Gastroesophageal sphincter (tissue), 3 donors: ENCODE measurements around the gene FAM83F.

Source experiments
- POLR2A ChIP-seq, 2 donors: fragments of 450-650 bp; IDR thresholded peaks; one replicate each; pipeline ENCODE4 v1.6.1; 2017; ENCODE audit warnings: antibody characterized with exemption in 2 of 2, mild to moderate bottlenecking in 2 of 2, moderate library complexity in 1 of 2
- POLR2AphosphoS5 ChIP-seq: sonication (generic); formaldehyde crosslinking; IDR thresholded peaks from one replicate; pipeline ENCODE4 v1.6.1; 2017; ENCODE audit warnings: antibody characterized with exemption
- TF ChIP-seq, protein P1 (sequence below), 4 experiments: fragments of 200-600 bp in 2 of 4; fragments of 450-650 bp in 2 of 4; sonication (generic) in 1 of 4; IDR thresholded peaks; one replicate each; pipeline ENCODE4 v1.5.1; 2017 to 2019; ENCODE audit warnings: antibody characterized with exemption in 4 of 4, mild to moderate bottlenecking in 2 of 4, moderate library complexity in 2 of 4

DNA sequence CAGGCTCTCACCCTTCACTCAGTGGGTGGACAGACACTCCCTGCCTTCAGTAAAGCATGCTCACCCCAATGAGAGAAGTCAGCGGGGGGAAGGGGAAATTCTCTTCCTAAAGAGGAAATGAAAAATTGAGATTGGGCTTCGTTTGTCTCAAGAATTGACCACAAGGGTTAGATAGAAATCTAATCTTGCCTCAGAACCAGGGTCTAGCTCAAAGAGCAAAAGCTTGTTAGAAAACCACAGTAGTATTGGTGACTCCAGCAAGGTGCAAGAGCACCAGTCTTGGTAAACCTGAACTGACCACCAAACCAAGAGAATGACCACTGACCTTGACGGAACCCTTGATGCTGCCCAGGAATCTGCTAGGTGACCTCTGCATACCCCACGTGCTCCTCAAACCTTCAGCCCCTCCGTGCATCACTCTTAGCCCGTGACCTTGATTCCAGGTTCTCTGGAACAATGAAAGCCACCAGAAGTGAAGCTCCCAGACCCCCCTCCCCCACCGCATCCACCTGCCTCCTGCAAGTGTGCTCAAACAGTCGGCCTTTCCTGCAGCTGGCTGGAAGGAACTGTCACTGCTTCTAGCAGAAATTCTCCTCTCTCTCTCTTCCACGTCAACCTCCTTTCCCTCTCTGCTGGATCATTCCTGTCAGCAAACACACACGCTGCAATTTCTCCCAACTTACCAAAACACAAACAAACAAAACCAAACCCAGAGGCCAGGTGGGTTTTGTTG, 37.7 kb upstream of the FAM83F start:
- TF ChIP-seq, protein P1, sequence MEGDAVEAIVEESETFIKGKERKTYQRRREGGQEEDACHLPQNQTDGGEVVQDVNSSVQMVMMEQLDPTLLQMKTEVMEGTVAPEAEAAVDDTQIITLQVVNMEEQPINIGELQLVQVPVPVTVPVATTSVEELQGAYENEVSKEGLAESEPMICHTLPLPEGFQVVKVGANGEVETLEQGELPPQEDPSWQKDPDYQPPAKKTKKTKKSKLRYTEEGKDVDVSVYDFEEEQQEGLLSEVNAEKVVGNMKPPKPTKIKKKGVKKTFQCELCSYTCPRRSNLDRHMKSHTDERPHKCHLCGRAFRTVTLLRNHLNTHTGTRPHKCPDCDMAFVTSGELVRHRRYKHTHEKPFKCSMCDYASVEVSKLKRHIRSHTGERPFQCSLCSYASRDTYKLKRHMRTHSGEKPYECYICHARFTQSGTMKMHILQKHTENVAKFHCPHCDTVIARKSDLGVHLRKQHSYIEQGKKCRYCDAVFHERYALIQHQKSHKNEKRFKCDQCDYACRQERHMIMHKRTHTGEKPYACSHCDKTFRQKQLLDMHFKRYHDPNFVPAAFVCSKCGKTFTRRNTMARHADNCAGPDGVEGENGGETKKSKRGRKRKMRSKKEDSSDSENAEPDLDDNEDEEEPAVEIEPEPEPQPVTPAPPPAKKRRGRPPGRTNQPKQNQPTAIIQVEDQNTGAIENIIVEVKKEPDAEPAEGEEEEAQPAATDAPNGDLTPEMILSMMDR (IDR thresholded peaks at IDR 0.05) = no peak
- no peak for TF ChIP-seq POLR2A (IDR thresholded peaks at IDR 0.05)
- TF ChIP-seq POLR2AphosphoS5 = no peak
